ENCODE measurements around the gene GNG12.

The GNG12 gene

GRCh38 chr1:67839826-67840225 is 6.6 kb upstream of the GNG12 start:
- DNase-seq: no peak

- DNase-seq: no peak
These were observed 5.1 kb upstream of the GNG12 start for GRCh38 chr1:67838180-67838910.

- no peak for DNase-seq
These were observed 3.5 kb upstream of the GNG12 start for GRCh38 chr1:67836769-67837168.

GRCh38 chr1:67835663-67836452 is 2.6 kb upstream of the GNG12 start:
- no peak for DNase-seq

- DNase-seq: no peak
These were observed 1.1 kb upstream of the GNG12 start for GRCh38 chr1:67834246-67834877.

- DNase-seq: no peak
These were observed 304 bp upstream of the GNG12 start for GRCh38 chr1:67833602-67833940.

- DNase-seq: peak in 1 of 2 experiments; percentile 2
These were observed 1.3 kb downstream of the GNG12 start for GRCh38 chr1:67831850-67832513.

GRCh38 chr1:67830928-67831830 is 2.1 kb downstream of the GNG12 start:
- DNase-seq: no peak

GRCh38 chr1:67830226-67830625 is 3.0 kb downstream of the GNG12 start:
- no peak for DNase-seq

- DNase-seq: no peak
These were observed 5.6 kb downstream of the GNG12 start for GRCh38 chr1:67827688-67828087.

GRCh38 chr1:67825591-67825990 is 7.7 kb downstream of the GNG12 start:
- no peak for DNase-seq

- DNase-seq: no peak
These were observed 8.5 kb downstream of the GNG12 start for GRCh38 chr1:67824766-67825165.

GRCh38 chr1:67823615-67824014 is 9.7 kb downstream of the GNG12 start:
- no peak for DNase-seq

GRCh38 chr1:67821263-67821662 is 12.0 kb downstream of the GNG12 start:
- no peak for DNase-seq

- DNase-seq: no peak
These were observed 14.5 kb downstream of the GNG12 start for GRCh38 chr1:67818725-67819301.

GRCh38 chr1:67818162-67818561 is 15.1 kb downstream of the GNG12 start:
- no peak for DNase-seq

- no peak for DNase-seq
These were observed 15.9 kb downstream of the GNG12 start for GRCh38 chr1:67817319-67817718.

- DNase-seq: no peak
These were observed 16.8 kb downstream of the GNG12 start for GRCh38 chr1:67816506-67816905.

GRCh38 chr1:67816095-67816475 is 17.2 kb downstream of the GNG12 start:
- DNase-seq: no peak

GRCh38 chr1:67815303-67816094 is 17.8 kb downstream of the GNG12 start:
- no peak for DNase-seq

GRCh38 chr1:67814121-67814772 is 19.0 kb downstream of the GNG12 start:
- no peak for DNase-seq

All from activated CD4-positive, alpha-beta T cell treated with anti-CD3 and anti-CD28 coated beads, Interleukin-2, amount 50 U/mL, for 48 hours (primary cell).